ENCODE results near the gene SLC24A3.

Gene SLC24A3

GRCh38 chr20:19256906-19257595 lies 44.6 kb downstream of the SLC24A3 start:
- H3K36me3 ChIP-seq (ENCODE audit: control insufficient read depth, insufficient read depth, low read length), result no peaks in the 10 kb centered on the region
- no peak overlapping the region for H3K4me3 ChIP-seq (replicated peaks; ENCODE audit: low read depth, low read length)
- no peaks in the 10 kb centered on the region; the same call in 1 of the 2 replicates for H3K27me3 ChIP-seq (replicated peaks; ENCODE audit: control insufficient read depth, insufficient read depth, low read length)
- DNase-seq (ENCODE audit: extremely low read depth, insufficient read length), result no peak
- no peak for TF ChIP-seq CTCF (IDR thresholded peaks at IDR 0.05; ENCODE audit: insufficient read depth, low read length, poor library complexity, severe bottlenecking)

- TF ChIP-seq CTCF (IDR thresholded peaks at IDR 0.05; ENCODE audit: insufficient read depth, low read length, poor library complexity, severe bottlenecking), result no peak
- no peak for DNase-seq (ENCODE audit: extremely low read depth, insufficient read length)
- Histone ChIP-seq H3K4me3 (replicated peaks; ENCODE audit: low read depth, low read length) (no peak overlapping the region), H3K27me3 (replicated peaks; ENCODE audit: control insufficient read depth, insufficient read depth, low read length) (no peaks in the 10 kb centered on the region; the same call in 1 of the 2 replicates), H3K36me3 (ENCODE audit: control insufficient read depth, insufficient read depth, low read length) (no peaks in the 10 kb centered on the region)
Measured at GRCh38 chr20:19257865-19258264, 45.4 kb downstream of the SLC24A3 start.

GRCh38 chr20:19259141-19259591 lies 46.7 kb downstream of the SLC24A3 start:
- DNase-seq (ENCODE audit: extremely low read depth, insufficient read length), result no peak
- H3K27me3 ChIP-seq (replicated peaks; ENCODE audit: control insufficient read depth, insufficient read depth, low read length), result no peaks in the 10 kb centered on the region
- no peaks in the 10 kb centered on the region for H3K36me3 ChIP-seq (ENCODE audit: control insufficient read depth, insufficient read depth, low read length)
- no peak overlapping the region for H3K4me3 ChIP-seq (replicated peaks; ENCODE audit: low read depth, low read length)
- no peak for TF ChIP-seq CTCF (IDR thresholded peaks at IDR 0.05; ENCODE audit: insufficient read depth, low read length, poor library complexity, severe bottlenecking)

GRCh38 chr20:19260412-19261090 lies 48.1 kb downstream of the SLC24A3 start:
- no peak for DNase-seq (ENCODE audit: extremely low read depth, insufficient read length)
- TF ChIP-seq CTCF (IDR thresholded peaks at IDR 0.05; ENCODE audit: insufficient read depth, low read length, poor library complexity, severe bottlenecking), result no peak
- H3K4me3 ChIP-seq (replicated peaks; ENCODE audit: low read depth, low read length), result no peak overlapping the region; the same call in 1 of the 2 replicates
- no peaks in the 10 kb centered on the region for H3K36me3 ChIP-seq (ENCODE audit: control insufficient read depth, insufficient read depth, low read length)
- no peaks in the 10 kb centered on the region for H3K27me3 ChIP-seq (replicated peaks; ENCODE audit: control insufficient read depth, insufficient read depth, low read length)

GRCh38 chr20:19264191-19264590 lies 51.7 kb downstream of the SLC24A3 start:
- DNase-seq (ENCODE audit: extremely low read depth, insufficient read length), result no peak
- Histone ChIP-seq H3K27me3 (replicated peaks; ENCODE audit: control insufficient read depth, insufficient read depth, low read length) (no peaks in the 10 kb centered on the region), H3K4me3 (replicated peaks; ENCODE audit: low read depth, low read length) (no peak overlapping the region), H3K36me3 (ENCODE audit: control insufficient read depth, insufficient read depth, low read length) (no peaks in the 10 kb centered on the region)
- no peak for TF ChIP-seq CTCF (IDR thresholded peaks at IDR 0.05; ENCODE audit: insufficient read depth, low read length, poor library complexity, severe bottlenecking)
